Measurements from ENCODE around the gene BRD8.

DNA sequence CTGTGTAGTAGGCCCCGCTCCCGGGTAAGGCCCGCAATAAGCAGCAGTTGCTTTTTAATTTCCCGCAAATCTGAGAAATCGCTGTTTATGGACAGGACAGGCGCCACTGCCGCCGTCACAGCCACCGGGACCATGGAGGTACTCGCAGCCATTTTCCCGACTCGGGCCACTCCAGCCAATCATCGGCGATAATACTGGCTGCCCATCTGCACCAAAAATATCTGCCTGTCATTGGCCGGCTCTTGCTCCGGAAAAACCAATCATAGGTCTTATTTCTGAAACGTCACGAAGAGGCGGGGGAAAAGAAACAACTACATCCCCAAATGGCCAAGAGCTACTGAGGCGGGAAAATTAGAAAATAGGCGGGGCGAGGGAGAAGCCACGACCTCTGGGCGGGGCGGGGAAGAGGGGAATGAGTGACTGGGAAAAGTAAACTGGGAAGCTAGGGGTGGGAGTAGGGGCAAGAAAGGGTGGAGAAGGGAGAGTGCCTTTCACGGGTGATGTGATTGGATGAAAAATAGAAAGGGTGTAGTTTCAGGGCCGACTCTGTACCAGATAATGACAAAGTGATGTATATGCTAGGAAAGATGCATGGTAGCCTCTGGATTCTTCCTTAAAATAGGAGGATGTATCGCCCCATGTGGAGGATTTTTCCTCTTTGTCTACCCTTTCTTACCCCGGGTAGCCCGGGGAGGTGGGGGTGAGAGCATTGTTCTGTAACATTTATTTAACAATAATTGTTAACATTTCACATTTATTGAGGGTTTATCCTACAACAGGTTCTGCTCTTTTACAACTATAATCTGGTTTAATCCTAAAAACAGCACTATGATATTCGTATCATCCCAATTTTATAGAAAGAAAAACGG lies 35.0 kb upstream of the BRD8 start, which contains the start of gene CDC23:
- peak in 1 of 4 experiments; percentile 10 for TF ChIP-seq CTCF (IDR thresholded peaks at IDR 0.05)
- peak; percentile 97 for TF ChIP-seq POLR2AphosphoS5 (IDR thresholded peaks at IDR 0.05)
- TF ChIP-seq POLR2A (IDR thresholded peaks at IDR 0.05) = peak; percentile 63

Data from prostate gland (tissue), 2 donors.